Loucy (cell line): ENCODE data around the gene LINC00237.

Source experiments
- H2AFZ ChIP-seq: fragments of 200-600 bp; sonication (generic); 2 replicates; pipeline ENCODE4 v1.6.0; 2016; ENCODE audit warnings: antibody characterized with exemption, mild to moderate bottlenecking, low read length, moderate library complexity
- H3F3A ChIP-seq: fragments of 200-600 bp; 2 replicates; pipeline ENCODE4 v1.6.0; 2016; ENCODE audit warnings: antibody characterized with exemption, low read depth, mild to moderate bottlenecking
- H3K27me3 ChIP-seq: fragments of 200-600 bp; sonication (generic); 2 replicates; pipeline ENCODE4 v1.6.1; 2014; ENCODE audit warnings: low read length, mild to moderate bottlenecking; ENCODE audit not compliant: insufficient read depth, poor library complexity, severe bottlenecking
- H3K36me3 ChIP-seq: fragments of 200-600 bp; sonication (generic); 2 replicates; pipeline ENCODE4 v1.6.1; 2016; ENCODE audit warnings: low read length; ENCODE audit not compliant: insufficient read depth
- H3K4me1 ChIP-seq: fragments of 200-600 bp; sonication (generic); 2 replicates; pipeline ENCODE4 v1.5.1; 2014; ENCODE audit warnings: low read length, mild to moderate bottlenecking; ENCODE audit not compliant: insufficient read depth, poor library complexity, severe bottlenecking
- H3K4me2 ChIP-seq: fragments of 200-600 bp; sonication (generic); 2 replicates; pipeline ENCODE4 v1.6.0; 2014; ENCODE audit warnings: antibody characterized with exemption, low read length, low read depth, mild to moderate bottlenecking; ENCODE audit not compliant: poor library complexity, severe bottlenecking
- H3K4me3 ChIP-seq: fragments of 200-600 bp; sonication (generic); 2 replicates; pipeline ENCODE4 v1.5.1; 2014; ENCODE audit warnings: low read length, mild to moderate bottlenecking, mixed read lengths; ENCODE audit not compliant: poor library complexity, severe bottlenecking
- H3K79me2 ChIP-seq: fragments of 200-600 bp; sonication (generic); 2 replicates; pipeline ENCODE4 v1.6.1; 2014; ENCODE audit warnings: low read length; ENCODE audit not compliant: insufficient read depth
- H3K9ac ChIP-seq: fragments of 200-600 bp; sonication (generic); 2 replicates; pipeline ENCODE4 v1.6.0; 2014; ENCODE audit warnings: mild to moderate bottlenecking, low read depth, low read length, moderate library complexity; ENCODE audit not compliant: poor library complexity, severe bottlenecking
- H3K9me2 ChIP-seq: fragments of 200-600 bp; sonication (generic); replicated peaks from 2 replicates; pipeline ENCODE4 v1.6.1; 2016; ENCODE audit warnings: low read depth, low read length, mixed read lengths
- H3K9me3 ChIP-seq: fragments of 200-600 bp; sonication (generic); 2 replicates; pipeline ENCODE4 v1.6.1; 2014; ENCODE audit warnings: mild to moderate bottlenecking, antibody characterized with exemption, low read length, low read depth; ENCODE audit not compliant: insufficient read depth
- H4K20me1 ChIP-seq: fragments of 200-600 bp; sonication (generic); 2 replicates; pipeline ENCODE4 v1.6.0; 2014; ENCODE audit warnings: antibody characterized with exemption, low read length, mild to moderate bottlenecking; ENCODE audit not compliant: insufficient read depth, poor library complexity, severe bottlenecking
- CTCF ChIP-seq: fragments of 200-600 bp; sonication (generic); conservative IDR thresholded peaks from 2 replicates; pipeline ENCODE4 v1.5.1; 2014; ENCODE audit warnings: mild to moderate bottlenecking, antibody characterized with exemption, low read length
- EZH2phosphoT487 ChIP-seq: fragments of 200-600 bp; IDR thresholded peaks from 2 replicates; pipeline ENCODE4 v1.6.1; 2018; ENCODE audit warnings: antibody characterized with exemption, mild to moderate bottlenecking, moderate library complexity, borderline replicate concordance

The LINC00237 gene

GRCh38 chr20:21111416-21111815, 5.3 kb upstream of the LINC00237 start:
- no peaks in the 10 kb centered on the region for H3K9me3 ChIP-seq
- no peaks in the 10 kb centered on the region for H3F3A ChIP-seq
- H3K9ac ChIP-seq, result no peak overlapping the region
- no peaks in the 10 kb centered on the region for H3K9me2 ChIP-seq
- no peaks in the 10 kb centered on the region for H4K20me1 ChIP-seq
- no peaks in the 10 kb centered on the region for H3K27me3 ChIP-seq
- no peak overlapping the region for H3K4me3 ChIP-seq
- no peak overlapping the region for H3K4me2 ChIP-seq
- H2AFZ ChIP-seq, result no peak overlapping the region
- H3K4me1 ChIP-seq, result peaks cover 2% of the 10 kb centered on the region
- H3K79me2 ChIP-seq, result no peaks in the 10 kb centered on the region
- TF ChIP-seq CTCF (no peak), EZH2phosphoT487 (no peak)
- no peaks in the 10 kb centered on the region for H3K36me3 ChIP-seq

GRCh38 chr20:21110811-21111210, 4.7 kb upstream of the LINC00237 start:
- Histone ChIP-seq H3F3A (no peaks in the 10 kb centered on the region), H3K9ac (no peak overlapping the region), H3K4me1 (peaks cover 2% of the 10 kb centered on the region), H3K79me2 (no peaks in the 10 kb centered on the region), H3K9me2 (no peaks in the 10 kb centered on the region), H4K20me1 (no peaks in the 10 kb centered on the region), H3K4me3 (no peak overlapping the region), H3K27me3 (no peaks in the 10 kb centered on the region), H2AFZ (no peak overlapping the region), H3K36me3 (no peaks in the 10 kb centered on the region), H3K4me2 (no peak overlapping the region), H3K9me3 (no peaks in the 10 kb centered on the region)
- no peak for TF ChIP-seq EZH2phosphoT487
- TF ChIP-seq CTCF, result no peak

- no peak overlapping the region for H3K4me3 ChIP-seq
- no peak overlapping the region for H3K4me2 ChIP-seq
- no peaks in the 10 kb centered on the region for H3K9me3 ChIP-seq
- H3K79me2 ChIP-seq, result no peaks in the 10 kb centered on the region
- H3K9ac ChIP-seq, result no peak overlapping the region
- H3K27me3 ChIP-seq, result no peaks in the 10 kb centered on the region
- H3K4me1 ChIP-seq, result peaks cover 2% of the 10 kb centered on the region
- no peaks in the 10 kb centered on the region for H3F3A ChIP-seq
- TF ChIP-seq CTCF (no peak), EZH2phosphoT487 (no peak)
- no peak overlapping the region for H2AFZ ChIP-seq
- H3K36me3 ChIP-seq, result no peaks in the 10 kb centered on the region
- no peaks in the 10 kb centered on the region for H4K20me1 ChIP-seq
- no peaks in the 10 kb centered on the region for H3K9me2 ChIP-seq
Measured at GRCh38 chr20:21109144-21109543, 3.0 kb upstream of the LINC00237 start.
